Ovary (tissue), 9 donors: ENCODE results near the gene FAM3D. TPM values are rescaled to one million over a fixed set of nuclear protein-coding genes. Genes with fewer than 3 reads are reported as not detected.

Experiments used
- DNase-seq, 5 donors: peaks; one replicate each; pipeline ENCODE4 v3.0.0-alpha.2; 2019 to 2020
- H3K27ac ChIP-seq, 2 donors: fragments of 200-600 bp; one replicate each; pipeline versions ENCODE4 v1.5.1 to v1.8.0; 2019 to 2022
- H3K27me3 ChIP-seq: fragments of 200-600 bp; one replicate; pipeline ENCODE4 v1.8.0; 2022
- H3K36me3 ChIP-seq: fragments of 200-600 bp; sonication (generic); one replicate; pipeline ENCODE4 v1.5.1; 2019
- H3K4me1 ChIP-seq: one replicate; pipeline ENCODE4 v1.8.1; 2013; ENCODE audit warnings: mild to moderate bottlenecking, moderate library complexity; ENCODE audit not compliant: insufficient read depth
- H3K4me3 ChIP-seq: fragments of 200-600 bp; sonication (generic); one replicate; pipeline ENCODE4 v1.5.1; 2017
- H3K9me3 ChIP-seq, 2 donors: fragments of 200-600 bp in 1 of 2; sonication (generic) in 1 of 2; one replicate each; pipeline versions ENCODE4 v1.5.1 to v1.8.1; 2013 to 2019; ENCODE audit warnings: mild to moderate bottlenecking in 1 of 2, moderate library complexity in 1 of 2
- CTCF ChIP-seq, 3 donors: fragments of 450-650 bp in 2 of 3; fragments of 200-600 bp in 1 of 3; IDR thresholded peaks; one replicate each; pipeline versions ENCODE4 v1.5.1 to v1.8.0; 2016 to 2022; ENCODE audit warnings: antibody characterized with exemption in 3 of 3, mild to moderate bottlenecking in 1 of 3
- EP300 ChIP-seq: sonication (generic); formaldehyde crosslinking; IDR thresholded peaks from one replicate; pipeline ENCODE4 v1.6.1; 2017; ENCODE audit warnings: antibody characterized with exemption
- POLR2A ChIP-seq: fragments of 450-650 bp; IDR thresholded peaks from one replicate; pipeline ENCODE4 v1.6.1; 2017; ENCODE audit warnings: antibody characterized with exemption, mild to moderate bottlenecking, moderate library complexity
- WGBS, 3 donors: extraction: QIAGEN DNeasy Blood & Tissue Kit in 1 of 3; methylation state at CpG; one replicate each; pipeline versions ENCODE4 v1.1.5 to v1.1.7; 2013 to 2017; 5-methylcytosine and 5-hydroxymethylcytosine counted together
- intact Hi-C, 4 donors: fragments of 100-400 bp; cut with DNase I; formaldehyde crosslinking; loops; one replicate each; pipeline versions ENCODE4 v1.11.0 to v1.15.1; 2022 to 2023
- polyA plus RNA-seq, 2 donors: library from polyadenylated mRNA; stranded (reverse); fragments of 200-250 nt in 1 of 2; fragments of 350-450 nt in 1 of 2; fragmentation: Illumina TruSeq in 1 of 2; extraction: RNeasy Lipid Tissue Mini Kit (QIAGEN cat#74804) in 1 of 2; gene quantifications; one replicate each; pipeline ENCODE4 v1.2.3, GENCODE V29; 2013 to 2014
- total RNA-seq, 7 donors: library from RNA; depleted of rRNA in 2 of 7; stranded (reverse); fragments of >200 nt in 2 of 7; fragmentation: NEBNext Ultra II Directional in 3 of 7; extraction: Animal tissue kit (Norgen Biotek cat#: 25700) in 3 of 7; gene quantifications; one replicate each; pipeline versions ENCODE4 v1.1.0 to v1.2.4, GENCODE V29; 2016 to 2023
- donor health status: DM: no; HTN: no; CAD: no; lungs with moderate emphysema.
- donor health status: DM: no; HTN: no; CAD: no.
- donor health status: Bipolar disorder and iron deficiency.
- donor health status: DM: yes; HTN: yes; CAD: no.
- donor health status: DM: no; HTN: no; CAD: no.
- donor health status: DM: yes; HTN: yes; CAD: no.

Gene FAM3D
- total and polyA plus RNA-seq, 9 donors: 0.36 to 6.3 TPM; not detected in 7

- 72 to 90% (median 87%) methylated on average over 4 of the region's 4 CpGs for WGBS, 3 donors
These were observed 23.7 kb downstream of the FAM3D start for GRCh38 chr3:58642846-58643245.

GRCh38 chr3:58640700-58641372, 25.7 kb downstream of the FAM3D start:
- peak; percentile 55 to 83 (median 64) for DNase-seq
- intact Hi-C loops: no loop called here
- 15 to 17% (median 16%) methylated on average over 25 of the region's 25 CpGs for WGBS, 3 donors

More at GRCh38 chr3:58642846-58643245, 23.7 kb downstream of the FAM3D start:
- H3K4me1 ChIP-seq: no peaks in the 10 kb centered on the region
- no peaks in the 10 kb centered on the region for H3K9me3 ChIP-seq
- H3K27me3 ChIP-seq: no peaks in the 10 kb centered on the region
- no peaks in the 10 kb centered on the region for H3K36me3 ChIP-seq
- H3K4me3 ChIP-seq: no peak overlapping the region
- DNase-seq: no peak
- intact Hi-C loops: no loop called here
- TF ChIP-seq CTCF (IDR thresholded peaks at IDR 0.05) (no peak), POLR2A (no peak), EP300 (no peak)
- no peak overlapping the region for H3K27ac ChIP-seq

GRCh38 chr3:58639842-58640241, 26.7 kb downstream of the FAM3D start:
- Histone ChIP-seq H3K4me1 (no peaks in the 10 kb centered on the region), H3K27ac (no peak overlapping the region), H3K4me3 (no peak overlapping the region), H3K36me3 (no peaks in the 10 kb centered on the region), H3K27me3 (no peaks in the 10 kb centered on the region), H3K9me3 (no peaks in the 10 kb centered on the region)
- WGBS, 3 donors: 85 to 87% (median 86%) methylated on average over 10 of the region's 10 CpGs
- DNase-seq: no peak
- TF ChIP-seq POLR2A (no peak), EP300 (no peak), CTCF (IDR thresholded peaks at IDR 0.05) (no peak)
- intact Hi-C loops: no loop called here

More at GRCh38 chr3:58640700-58641372, 25.7 kb downstream of the FAM3D start:
- Histone ChIP-seq H3K27me3 (no peaks in the 10 kb centered on the region), H3K36me3 (no peaks in the 10 kb centered on the region), H3K4me3 (no peak overlapping the region), H3K27ac (no peak overlapping the region), H3K4me1 (no peaks in the 10 kb centered on the region), H3K9me3 (no peaks in the 10 kb centered on the region)
- TF ChIP-seq POLR2A (no peak), EP300 (no peak), CTCF (IDR thresholded peaks at IDR 0.05) (peak; percentile 26 to 51 (median 41))

- DNase-seq: no peak
- H3K4me1 ChIP-seq: no peaks in the 10 kb centered on the region
- no peak overlapping the region for H3K4me3 ChIP-seq
- no peak overlapping the region for H3K27ac ChIP-seq
- no peaks in the 10 kb centered on the region for H3K27me3 ChIP-seq
- no peaks in the 10 kb centered on the region for H3K36me3 ChIP-seq
- WGBS, 3 donors: 56 to 60% (median 58%) methylated on average over 4 of the region's 4 CpGs
- intact Hi-C loops: no loop called here
- TF ChIP-seq POLR2A (no peak), EP300 (no peak), CTCF (IDR thresholded peaks at IDR 0.05) (no peak)
- H3K9me3 ChIP-seq: no peaks in the 10 kb centered on the region
These were observed 27.6 kb downstream of the FAM3D start for GRCh38 chr3:58639001-58639400.
